ENCODE data around the gene EMP1.

Gene EMP1

DNA sequence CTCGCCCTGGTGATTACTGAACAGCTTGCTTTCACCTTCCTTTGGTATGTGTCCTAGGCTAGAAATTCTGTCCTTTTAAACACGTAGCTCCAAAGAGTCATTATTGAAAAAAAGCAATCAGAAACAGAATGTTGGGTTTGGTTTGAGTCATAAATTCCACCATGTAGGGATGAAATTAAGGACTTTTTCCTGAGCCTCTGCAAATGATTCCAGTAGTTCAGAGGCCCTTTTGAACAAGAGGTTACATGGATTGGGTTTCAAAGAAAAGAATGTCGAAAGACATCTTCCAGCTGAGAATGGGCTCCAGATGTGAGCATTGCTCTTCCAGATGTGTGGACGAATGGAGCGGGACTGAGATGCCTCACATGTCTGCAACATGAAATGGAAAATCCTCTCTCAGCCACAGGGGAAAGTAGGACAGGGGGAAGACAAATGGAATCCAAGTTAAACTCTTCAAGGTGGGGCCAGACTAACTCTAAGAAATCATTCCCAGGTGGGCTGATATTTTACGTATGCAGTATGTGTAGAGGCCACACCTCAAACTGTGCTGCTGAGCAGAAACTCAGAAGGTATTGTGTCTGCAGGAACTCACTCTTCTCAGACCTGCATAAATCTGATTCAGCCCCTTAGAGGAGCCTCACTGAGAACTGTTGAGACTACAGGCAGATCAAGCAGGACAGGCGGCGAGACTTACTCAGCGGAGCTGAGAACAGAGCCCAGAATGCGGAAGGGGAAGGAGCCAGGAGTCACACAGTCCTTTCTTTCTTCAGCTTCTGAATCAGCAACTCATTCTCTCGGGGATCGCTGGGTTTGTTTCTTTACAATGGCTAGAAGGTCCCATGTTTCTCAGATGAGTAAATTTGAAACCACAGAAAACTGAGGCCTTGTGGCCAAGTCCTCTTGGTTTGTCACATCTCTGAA lies 23.3 kb upstream of the EMP1 start:
- no peak for DNase-seq (ENCODE audit: low spot score)

- DNase-seq (ENCODE audit: low spot score) = no peak
Measured at GRCh38 chr12:13175499-13175898, 21.0 kb upstream of the EMP1 start.

- no peak for DNase-seq (ENCODE audit: low spot score)
Measured at GRCh38 chr12:13176256-13176655, 20.3 kb upstream of the EMP1 start.

DNA sequence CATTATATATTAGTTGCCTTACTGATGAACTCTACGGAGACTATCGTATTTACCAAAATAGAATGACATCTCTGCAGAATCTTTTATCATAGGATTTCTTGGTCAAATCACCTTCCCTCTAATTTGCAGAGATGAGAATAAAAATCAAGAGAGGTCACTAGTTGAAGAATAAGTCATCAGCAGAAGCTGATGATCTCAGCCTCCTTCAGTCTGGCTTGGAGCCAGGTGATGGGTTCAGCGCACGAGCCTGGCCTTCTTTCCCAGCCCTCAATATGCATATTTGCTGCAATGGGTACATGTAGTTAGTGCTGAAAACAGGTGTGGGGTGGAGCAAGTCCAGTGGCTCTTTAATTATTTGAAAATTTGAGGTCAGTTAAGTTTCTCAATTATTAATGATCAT lies 19.2 kb upstream of the EMP1 start:
- DNase-seq (ENCODE audit: low spot score) = no peak

DNA sequence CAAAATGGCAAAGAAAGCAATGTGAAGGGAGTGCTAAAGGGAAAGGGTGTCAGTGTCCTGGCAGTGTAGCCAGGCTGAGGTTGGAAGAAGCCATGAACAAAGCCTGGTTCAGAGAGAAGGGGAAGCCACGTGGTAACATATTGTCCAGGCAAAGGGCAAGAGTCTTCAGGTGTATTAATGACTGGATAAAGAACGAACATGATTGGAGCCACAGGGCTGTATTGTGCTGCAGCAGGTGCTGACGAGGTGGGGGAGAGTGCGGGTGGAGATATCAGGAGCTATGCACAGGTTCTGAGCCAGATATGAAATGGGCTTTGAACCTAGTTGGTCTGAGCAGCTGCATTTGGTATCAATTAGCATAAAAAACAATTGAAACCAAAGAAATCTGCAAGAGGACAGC lies 18.6 kb upstream of the EMP1 start:
- DNase-seq (ENCODE audit: low spot score) = no peak

DNA sequence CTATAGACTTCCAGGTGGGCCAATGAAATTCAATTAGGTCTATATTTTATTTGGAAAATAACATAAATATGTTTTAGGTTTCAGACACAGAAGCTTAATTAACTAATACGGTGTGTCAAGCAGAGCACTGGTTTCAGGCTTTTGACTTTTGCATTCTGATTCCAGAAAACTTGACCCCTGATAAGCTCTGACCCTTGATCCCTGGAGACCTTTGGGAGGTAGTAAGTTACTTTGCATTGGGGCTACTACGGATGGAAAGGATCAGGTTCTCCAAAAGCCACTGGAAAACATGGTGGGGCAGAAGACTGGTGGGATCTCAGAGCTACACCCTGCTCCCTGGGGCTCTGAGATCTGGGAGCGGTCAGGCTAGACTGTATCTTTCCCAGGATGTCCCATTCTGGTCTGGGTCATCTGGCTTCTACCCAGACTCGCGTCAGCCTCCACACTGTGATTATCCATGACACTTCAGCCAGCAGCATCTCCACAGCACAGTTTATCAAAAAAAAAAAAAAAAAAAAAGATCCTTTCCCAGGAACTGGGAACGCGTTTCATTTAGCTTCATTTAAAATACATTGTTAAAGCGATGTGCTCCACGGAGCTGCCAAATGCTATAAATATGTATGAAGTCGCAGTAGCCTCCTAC lies 17.8 kb upstream of the EMP1 start:
- DNase-seq (ENCODE audit: low spot score) = no peak

DNA sequence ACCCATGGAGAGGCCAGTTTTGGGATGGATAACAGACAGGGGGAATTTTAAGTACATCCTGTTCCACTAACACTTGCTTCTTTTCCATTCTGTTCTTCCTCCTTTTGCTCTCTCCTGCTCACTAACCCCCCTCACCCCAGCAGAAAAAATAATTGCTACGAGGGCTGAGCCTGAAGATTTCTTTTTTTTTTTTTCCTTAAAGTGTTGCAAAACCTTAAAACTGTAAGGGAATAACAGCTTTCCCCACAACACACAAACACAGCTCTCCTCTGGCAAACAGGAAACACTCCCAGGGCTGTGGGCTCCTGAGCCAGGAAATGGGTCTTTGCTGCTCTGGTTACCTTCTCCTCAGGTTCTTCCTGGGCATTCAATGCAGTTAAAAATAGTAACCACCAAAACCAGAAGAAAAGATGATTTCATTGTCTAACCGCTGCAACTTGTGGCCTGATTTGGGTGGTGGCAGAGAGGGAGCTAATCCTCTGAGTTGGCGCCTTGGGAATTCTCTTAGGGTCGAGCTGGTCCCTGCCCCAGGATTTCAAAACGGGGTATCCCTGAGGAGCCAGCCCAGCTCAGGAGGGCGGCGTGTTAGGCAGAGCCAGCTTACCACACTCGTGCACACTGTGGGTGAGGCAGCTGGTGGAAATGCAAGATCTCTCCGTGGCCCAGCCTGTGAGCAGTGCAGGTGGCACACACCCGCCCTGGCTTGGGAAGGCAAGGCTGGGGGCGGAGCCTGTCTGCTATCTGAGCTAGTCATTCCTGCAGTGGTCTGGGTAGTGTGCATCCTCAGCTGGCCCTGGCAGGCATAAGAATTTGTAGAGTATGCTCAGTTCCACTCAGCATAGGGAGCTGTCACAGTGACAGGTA lies 17.1 kb upstream of the EMP1 start:
- no peak for DNase-seq (ENCODE audit: low spot score)

DNA sequence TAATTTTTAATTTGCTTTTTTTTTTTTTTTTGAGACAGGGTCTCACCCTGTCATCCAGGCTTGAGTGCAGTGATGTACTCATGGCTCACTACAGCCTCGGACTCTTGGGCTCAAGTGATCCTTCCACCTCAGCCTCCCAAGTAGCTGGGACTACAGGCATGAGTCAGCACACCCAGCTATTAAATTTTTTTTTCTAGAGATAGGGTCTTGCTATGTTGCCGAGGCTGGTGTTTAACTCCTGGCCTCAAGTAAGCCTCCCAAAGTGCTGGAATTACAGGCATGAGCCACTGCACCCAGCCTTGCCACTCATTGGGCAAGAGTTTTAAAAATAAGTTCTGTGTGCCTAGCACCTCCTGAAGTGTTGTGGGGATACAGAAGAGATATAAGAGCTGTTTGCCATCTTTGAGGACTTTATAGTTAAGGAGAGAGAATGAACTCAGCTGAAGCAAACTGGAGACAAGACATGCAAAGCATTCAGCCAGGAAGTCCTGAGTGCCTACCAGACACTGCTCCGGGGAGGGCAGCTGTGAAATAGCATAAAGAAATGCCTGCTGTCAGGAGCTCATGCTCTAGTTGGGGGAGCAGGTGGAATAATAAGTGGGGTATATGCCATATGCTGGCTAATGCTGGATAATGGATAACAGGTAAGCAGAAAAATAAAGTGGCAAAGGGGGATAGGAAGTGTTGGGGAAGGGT lies 15.0 kb upstream of the EMP1 start:
- no peak for DNase-seq (ENCODE audit: low spot score)

DNA sequence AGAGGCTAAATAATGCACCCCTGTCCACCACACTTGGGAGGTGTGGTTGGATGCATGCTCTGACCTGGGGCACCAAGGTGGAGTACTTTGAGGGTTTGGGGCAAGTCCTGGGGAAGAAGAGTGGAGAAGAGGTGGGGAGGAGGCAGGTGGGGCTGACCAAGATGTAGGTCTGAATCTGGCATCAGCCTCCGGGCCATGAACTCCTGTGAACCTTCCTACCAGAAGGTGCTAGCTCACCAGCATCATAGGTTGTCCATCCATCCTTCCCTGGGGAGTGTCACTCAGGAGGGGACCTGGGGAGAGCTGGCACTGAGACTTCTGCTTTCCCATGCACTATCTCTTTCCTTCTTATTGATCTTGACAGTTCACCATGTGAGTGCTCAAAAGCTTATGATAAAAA lies 13.6 kb upstream of the EMP1 start:
- no peak for DNase-seq (ENCODE audit: low spot score)

GRCh38 chr12:13183620-13184019 lies 12.9 kb upstream of the EMP1 start:
- no peak for DNase-seq (ENCODE audit: low spot score)

DNA sequence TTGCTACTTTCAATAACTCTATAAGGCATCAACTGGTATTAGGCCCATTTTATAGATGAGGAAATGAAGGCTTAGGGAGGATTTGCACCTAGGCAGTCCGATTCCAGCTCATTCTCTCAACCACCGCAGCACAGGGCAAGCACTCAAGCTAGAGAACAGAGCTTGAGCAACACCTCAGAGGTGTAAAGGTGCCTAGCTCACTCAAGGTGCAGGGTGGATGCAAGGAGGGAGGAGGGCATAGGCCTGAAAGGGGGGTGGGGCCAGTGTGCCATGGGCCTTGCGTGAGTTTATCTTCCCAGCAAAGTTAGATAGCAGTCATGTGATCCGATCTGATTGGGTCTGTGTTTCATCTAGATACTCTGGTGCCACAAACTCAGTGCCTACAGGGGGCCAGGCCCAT lies 10.2 kb upstream of the EMP1 start:
- DNase-seq (ENCODE audit: low spot score) = no peak

DNA sequence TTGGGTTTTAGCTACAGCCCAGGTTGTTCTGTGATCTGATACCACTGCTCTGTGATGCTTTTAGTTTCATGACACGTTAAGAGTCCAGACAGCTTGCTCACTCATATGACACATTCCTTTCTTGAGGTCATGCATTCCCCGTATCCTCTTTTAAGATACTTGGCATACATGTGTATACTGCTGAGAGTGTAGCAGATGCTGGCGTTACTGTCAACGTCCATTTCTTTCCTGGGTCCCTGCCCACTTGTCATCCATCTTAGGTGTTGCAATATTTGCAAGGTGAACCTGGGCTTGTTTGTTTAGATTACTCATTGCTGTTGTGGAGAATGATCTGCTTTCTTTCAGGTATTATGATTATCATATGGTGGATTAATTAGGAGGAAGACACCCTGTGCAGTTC lies 9.1 kb upstream of the EMP1 start:
- no peak for DNase-seq (ENCODE audit: low spot score)

- DNase-seq (ENCODE audit: low spot score) = no peak
Measured at GRCh38 chr12:13189264-13189663, 7.3 kb upstream of the EMP1 start.

DNA sequence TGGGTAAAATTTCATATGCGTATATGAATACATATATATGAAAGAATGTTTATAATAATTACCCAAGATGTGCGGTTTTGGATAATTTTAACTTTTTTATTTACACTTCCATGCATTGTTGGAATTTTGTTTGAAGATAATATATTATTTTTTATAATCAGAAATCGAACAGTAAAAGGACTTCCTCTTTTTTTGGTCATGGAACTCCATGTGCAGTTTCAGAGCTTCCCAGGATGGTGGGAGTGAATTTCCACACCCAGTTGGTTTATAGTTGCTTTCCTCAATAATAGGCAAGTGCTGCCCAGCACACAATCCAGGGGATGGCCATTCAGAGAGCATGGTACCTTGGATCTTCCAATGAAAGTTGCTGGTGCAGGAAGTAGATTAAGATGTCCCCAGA lies 6.3 kb upstream of the EMP1 start:
- no peak for DNase-seq (ENCODE audit: low spot score)

DNA sequence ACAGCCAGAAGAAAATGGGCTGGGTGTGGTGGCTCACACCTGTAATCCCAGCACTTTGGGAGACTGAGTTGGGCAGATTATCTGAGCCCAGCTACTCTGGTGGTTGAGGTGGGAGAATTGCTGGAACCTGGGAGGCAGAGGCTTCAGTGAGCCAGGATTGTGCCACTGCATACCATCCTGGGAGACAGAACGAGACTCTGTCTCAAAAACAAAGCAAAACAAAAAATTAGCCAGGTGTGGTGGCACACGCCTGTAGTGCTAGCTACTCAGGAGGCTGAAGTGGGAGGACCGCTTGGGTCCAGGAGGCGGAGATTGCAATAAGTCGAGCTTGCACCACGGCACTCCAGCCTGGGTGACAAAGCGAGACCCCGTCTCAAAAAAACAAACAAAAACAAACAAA lies 3.8 kb upstream of the EMP1 start:
- DNase-seq (ENCODE audit: low spot score) = no peak

DNA sequence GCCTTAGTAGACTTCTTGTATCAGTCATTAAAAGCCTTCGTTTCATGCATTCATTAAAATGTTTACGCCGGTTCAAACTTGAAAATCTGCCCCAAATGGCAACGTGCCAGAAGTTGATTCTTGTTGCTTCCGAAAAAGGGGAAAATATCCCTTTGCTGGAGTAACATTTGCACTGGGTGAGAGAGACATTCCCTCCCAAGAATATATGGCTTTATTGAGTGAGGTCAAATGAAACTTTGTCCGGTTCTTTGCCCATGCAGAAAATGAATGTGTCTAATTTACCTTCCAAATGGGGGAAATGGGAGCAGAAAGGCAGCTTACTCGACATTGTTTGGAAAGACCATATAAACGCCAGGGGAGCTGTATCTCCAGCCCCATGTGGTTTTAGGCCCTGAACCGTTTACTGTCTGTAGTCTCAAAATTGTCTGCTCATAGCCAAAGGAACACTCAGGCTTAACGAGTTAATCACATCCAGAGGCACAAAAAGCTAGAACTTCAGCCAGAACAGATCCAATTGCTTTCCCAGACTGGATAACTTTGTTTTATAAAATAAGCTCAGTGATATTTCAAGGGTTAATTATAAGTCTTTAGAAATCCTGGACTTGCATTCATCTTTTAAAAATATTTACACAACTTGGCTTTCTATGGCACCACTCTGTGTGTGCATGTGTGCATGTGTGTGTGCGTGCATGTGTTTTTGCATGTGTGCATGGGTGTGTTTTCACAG lies 2.9 kb upstream of the EMP1 start:
- no peak for DNase-seq (ENCODE audit: low spot score)

DNA sequence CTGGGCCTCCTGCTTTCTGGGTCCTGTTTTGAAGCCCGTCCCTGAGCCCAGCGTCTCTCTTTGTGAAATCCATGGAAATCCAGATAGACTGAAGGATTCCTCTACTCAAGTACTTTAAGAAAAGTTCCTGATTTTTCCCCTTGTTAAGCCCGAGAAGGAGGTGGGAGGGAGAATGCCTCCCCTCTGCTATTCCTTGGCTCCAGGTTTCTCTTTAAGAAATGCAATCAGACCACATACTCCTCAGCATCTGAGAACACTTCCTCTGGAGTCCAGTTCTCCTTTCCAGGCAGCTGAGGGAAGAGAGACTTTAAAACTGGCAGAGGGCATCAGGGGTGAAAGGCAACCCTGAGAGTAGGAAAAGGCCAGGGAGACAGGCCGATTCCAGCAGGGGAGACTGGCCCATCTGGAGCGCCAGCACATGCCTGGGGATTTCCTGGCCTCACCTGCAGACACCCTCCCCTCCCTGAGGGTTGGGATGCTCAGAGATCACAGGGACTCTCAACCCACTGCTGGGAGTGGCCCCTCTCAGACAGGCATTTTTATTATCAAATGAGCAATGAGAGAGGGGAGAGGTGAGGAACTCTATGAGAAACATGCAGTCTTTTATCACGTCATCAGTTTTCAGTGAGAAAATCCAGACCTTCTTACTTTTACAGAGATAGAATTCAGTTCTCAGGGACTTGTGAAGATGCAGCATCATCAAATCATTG lies 2.0 kb upstream of the EMP1 start:
- no peak for DNase-seq (ENCODE audit: low spot score)

- DNase-seq (ENCODE audit: low spot score) = no peak
Measured at GRCh38 chr12:13195250-13195649, 1.3 kb upstream of the EMP1 start.

GRCh38 chr12:13195785-13196129 lies 769 bp upstream of the EMP1 start:
- no peak for DNase-seq (ENCODE audit: low spot score)

DNA sequence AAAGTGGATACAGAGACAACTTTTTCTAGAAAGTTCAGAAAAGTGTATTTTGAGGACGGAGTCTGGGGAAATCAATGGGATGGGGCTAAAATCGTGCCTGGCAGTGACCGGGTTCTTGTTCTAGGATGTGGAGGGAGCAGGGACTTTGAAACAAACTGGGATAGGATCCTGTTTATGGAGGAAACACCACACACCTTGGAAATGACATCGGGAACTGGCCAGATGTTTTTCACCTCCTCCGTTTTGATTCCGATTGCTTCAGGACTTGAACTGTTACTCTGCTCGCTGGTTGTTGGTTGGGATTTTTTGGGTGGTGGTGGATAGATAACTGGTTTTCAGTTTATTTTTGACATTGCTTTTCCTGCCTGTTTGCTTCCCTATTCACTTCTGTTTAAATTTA lies 506 bp downstream of the EMP1 start:
- no peak for DNase-seq (ENCODE audit: low spot score)
